Esophagus muscularis mucosa (tissue), 2 donors: ENCODE measurements around the gene MICU1.

ENCODE experiments used
- POLR2A ChIP-seq: fragments of 450-650 bp; IDR thresholded peaks from one replicate; pipeline ENCODE4 v1.6.1; 2017; ENCODE audit warnings: antibody characterized with exemption, moderate library complexity, mild to moderate bottlenecking, low read depth
- POLR2AphosphoS5 ChIP-seq, 2 donors: sonication (generic); formaldehyde crosslinking; IDR thresholded peaks; one replicate each; pipeline ENCODE4 v1.6.1; 2017; ENCODE audit warnings: antibody characterized with exemption in 2 of 2

GRCh38 chr10:72502581-72502980, 123.3 kb downstream of the MICU1 start:
- no peak for TF ChIP-seq POLR2AphosphoS5 (IDR thresholded peaks at IDR 0.05)
- no peak for TF ChIP-seq POLR2A
